Central memory CD4-positive, alpha-beta T cell (primary cell): ENCODE measurements around the gene METAP1.
"Not testable (repeated sequence)": the region's sequence is repeated elsewhere in the genome, so short reads cannot be mapped to it uniquely, and the experiment has no call there.

ENCODE experiments used
- DNase-seq: peaks from one replicate; pipeline ENCODE4 v3.0.0; 2022
- total RNA-seq, 3 experiments: gene quantifications; one replicate each; lab custom pipeline; 2026; lab: John Stamatoyannopoulos, UW

Gene METAP1
- 55.4 to 89.1 (median 67.2) reads per million in 3 experiments for total RNA-seq

DNA sequence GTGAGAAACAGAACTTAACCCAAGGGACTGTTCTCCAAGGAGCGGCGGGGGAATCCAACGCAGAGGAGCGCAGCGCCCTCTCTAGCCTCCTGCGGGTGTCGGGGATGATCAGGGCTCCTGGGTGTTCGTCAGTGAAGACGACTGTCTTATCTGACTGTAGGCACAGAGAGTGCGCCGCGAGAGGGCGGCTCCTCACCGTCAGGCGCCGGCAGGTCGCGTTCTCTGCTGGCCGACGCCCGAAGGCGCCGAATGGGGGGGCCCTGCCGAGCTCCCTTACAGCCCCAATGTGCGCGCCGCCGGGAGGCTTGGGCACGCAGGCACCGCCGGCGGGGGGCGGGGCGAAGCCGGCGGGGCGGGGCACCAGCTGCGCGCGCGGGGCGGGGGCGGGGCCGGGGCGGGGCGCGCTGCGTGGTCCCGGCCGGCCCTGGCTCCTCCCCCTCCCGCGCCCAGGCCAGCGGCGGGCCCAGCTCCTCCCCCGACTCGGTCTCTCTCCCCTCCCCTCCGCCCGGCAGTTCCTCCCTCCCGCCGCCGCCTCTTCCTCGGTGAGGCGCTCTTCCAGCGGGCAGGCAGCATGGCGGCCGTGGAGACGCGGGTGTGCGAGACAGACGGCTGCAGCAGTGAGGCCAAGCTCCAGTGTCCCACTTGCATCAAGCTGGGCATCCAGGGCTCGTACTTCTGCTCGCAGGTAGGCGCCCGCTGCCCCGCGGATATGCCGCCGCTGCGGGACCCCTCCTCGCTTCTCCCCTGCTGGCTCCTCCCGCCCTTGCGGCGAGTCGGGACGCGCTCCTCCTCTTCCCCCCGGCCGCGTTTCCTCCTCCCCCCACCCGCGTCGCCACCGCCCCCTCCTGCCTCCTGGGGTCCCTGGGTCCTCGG lies at the start of gene METAP1:
METAP1 (plus strand) TSS at position 539 of the 873 bp plus-strand sequence; CDS start at position 572, 33 bp downstream.
- DNase-seq: peak; percentile 98

DNA sequence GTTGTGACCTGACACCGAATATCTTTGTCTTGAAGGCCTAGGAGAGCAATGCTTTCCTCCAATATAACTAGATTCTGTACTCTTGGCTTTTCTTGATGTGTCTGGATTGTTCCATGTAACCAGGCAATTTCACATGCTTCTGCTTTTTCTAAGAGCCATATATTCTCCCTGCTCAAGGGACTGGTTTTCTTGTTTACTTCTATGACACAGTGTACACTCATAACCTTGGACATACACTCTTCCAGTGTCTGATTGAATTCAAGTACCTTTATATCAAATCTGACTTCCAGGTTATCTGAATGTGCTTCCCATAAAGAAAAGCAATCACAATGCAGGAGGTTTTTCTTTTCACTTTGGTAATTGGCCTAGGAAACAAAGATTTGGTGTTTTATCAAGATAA lies 49.2 kb upstream of the METAP1 start:
- no peak for DNase-seq

DNA sequence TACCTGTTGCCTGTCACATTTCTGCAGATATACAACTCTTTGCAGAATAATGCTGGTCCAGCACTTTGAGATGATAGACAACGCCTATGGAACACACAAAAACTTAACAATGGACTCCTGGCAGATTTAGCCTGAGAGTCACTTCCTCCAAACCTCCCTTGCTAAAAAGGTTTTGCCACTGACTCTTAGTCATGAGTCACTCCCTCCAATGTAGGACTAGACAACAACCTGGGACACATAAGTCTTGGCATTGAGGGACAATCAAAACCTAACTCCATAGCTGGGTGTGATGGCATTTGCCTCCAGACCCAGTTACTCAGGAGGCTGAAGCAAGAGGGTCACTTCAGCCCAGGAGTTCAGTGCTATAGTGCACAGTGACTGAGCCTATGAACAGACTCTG lies 44.6 kb upstream of the METAP1 start:
- DNase-seq: no peak

DNA sequence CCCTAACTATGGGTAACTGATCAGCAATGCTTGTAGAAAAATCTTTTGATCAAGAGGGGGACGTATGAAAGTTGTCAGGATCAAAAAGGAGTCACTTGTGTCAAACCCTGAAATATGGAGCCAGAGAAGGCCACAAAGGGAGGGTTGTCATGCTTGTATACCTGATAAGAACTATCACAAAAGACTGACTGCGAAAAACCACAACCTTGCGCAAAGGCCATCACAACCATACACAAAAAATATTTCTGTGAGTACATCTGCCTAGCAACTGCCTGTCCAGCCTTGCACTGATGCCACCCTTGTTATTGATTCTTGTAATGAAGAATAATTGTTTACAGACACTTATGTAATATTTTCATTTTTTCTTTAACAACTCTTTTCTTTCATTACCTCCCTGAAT lies 43.8 kb upstream of the METAP1 start:
- no peak for DNase-seq

DNA sequence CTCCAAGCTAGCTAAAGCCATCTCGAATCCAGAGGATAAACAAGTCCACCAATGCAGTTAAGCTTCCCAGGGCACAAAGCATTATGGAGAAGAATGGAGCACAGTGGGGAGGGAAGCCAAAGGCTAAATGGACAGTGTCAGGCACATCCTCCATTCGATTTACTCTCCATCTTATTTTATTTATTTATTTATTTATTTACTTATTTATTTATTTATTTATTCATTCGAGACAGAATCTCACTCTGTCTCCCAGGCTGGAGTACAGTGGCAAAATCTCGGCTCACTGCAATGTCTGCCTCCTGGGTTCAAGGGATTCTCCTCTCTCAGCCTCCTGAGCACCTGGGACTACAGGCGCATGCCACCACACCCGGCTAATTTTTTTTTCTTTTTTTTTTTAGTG lies 40.3 kb upstream of the METAP1 start:
- DNase-seq: no peak

DNA sequence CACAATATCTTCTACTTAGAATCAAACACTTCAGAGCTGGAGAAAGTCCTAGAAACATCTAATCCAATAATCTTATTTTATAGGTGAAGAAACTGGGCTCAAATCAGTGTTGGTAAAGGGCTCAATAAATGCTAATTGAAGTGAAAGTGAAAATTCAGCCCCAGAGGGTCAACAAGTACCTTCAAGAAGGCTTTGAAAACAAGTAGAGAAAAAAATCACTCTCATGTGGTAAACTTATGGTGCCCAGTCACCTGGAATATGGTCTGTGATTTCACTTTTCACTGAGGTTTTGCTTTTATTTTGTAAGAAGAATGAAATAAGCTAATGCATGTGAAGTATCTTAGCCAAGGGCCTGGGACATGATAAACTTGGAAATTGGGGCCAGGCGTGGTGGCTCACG lies 37.5 kb upstream of the METAP1 start:
- DNase-seq: no peak

DNA sequence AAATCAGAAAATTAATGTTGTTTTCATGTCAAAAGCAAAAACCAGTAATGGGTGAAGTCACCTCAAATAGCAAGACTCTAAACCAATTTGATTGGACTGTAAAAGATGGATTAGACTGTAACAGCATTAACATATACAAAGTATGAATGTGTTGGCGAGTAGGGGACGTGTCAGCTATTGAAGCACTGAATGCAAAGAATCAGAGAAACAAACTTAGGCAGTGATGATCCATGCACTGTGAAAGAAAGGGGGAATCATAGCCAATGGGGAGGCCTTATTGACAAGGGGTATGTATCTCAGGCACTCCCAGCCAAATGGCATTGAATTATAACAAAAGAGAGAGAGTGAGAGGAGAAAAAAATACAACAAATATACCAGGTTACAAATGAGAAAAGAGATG lies 36.1 kb upstream of the METAP1 start:
- DNase-seq: no peak

DNA sequence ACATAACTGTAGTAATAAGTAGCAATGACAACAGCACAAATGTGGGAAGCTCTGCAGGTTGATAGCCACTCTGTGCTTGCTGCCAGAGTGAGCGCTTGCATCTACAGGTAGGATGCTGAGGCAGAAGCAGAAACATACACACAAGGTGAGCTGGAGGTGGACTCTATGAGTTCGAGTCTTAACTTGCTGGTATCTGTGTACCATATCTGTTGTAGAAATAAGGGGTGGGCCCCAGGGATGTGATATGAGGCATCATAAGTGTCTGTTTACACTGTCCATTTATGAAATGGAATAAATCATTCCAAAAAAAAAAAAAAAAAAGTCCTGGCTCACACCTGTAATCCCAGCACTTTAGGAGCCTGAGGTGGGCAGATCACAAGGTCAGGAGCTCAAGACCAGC lies 33.8 kb upstream of the METAP1 start:
- no peak for DNase-seq

DNA sequence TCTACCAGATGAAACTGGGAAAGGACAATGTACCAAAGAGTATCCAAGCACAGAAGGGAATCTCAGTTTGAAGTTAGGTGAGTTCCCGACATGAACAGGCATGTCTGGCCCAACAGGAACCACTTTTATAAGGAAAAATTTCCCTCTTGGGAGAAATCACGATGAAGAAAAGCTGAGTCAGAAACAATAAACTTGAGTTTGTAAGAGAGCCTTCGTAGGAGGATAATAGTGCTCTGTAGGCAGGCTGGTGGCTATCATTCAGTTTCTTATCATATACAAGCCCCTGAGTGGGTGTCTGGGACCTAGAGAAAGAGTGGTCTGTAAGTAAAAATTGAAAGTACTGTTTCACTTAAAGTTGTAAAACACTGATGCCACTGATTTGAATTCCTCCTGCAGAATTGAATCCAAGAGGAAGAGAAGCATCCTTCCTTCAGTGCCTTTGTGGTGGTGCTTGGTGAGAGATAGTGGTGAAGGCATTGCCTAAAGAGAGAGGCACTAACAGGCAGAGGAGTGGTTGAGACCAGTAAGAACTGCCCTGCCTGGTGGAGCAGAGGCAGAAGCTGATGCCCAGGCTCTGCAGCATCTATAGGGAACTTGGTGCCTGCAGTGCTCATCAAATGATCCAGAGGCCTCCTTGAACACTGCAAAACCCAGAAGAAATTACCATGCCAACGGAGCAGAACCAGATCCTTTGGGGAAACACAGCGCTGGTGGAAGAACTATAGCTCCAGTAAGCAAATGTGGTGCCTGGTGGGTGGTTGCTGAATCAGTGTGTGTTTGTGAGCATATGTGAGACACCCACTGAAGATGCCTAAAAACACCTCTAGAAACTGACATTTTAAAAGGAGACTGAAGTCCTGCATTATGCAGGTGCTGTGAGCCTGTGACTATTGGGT lies 31.7 kb upstream of the METAP1 start:
- no peak for DNase-seq

DNA sequence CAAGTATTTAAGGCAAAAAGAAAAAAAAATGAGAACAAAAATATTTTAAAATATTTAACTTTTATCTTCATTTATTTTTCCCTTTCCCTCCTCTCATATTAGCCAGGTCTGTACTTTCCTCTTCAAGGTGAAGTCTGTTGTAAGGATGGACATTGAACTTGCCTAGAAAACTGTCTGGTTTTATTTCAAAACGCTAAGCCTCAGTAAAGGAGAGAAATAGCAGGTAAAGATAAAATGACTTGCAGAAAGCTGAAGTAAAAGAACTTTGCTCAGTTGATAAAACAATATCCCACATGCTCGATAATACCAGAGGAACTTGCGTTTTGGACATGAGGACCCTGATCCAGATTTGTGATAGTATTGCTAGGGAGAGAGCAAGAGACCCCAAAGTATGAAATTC lies 28.6 kb upstream of the METAP1 start:
- no peak for DNase-seq

DNA sequence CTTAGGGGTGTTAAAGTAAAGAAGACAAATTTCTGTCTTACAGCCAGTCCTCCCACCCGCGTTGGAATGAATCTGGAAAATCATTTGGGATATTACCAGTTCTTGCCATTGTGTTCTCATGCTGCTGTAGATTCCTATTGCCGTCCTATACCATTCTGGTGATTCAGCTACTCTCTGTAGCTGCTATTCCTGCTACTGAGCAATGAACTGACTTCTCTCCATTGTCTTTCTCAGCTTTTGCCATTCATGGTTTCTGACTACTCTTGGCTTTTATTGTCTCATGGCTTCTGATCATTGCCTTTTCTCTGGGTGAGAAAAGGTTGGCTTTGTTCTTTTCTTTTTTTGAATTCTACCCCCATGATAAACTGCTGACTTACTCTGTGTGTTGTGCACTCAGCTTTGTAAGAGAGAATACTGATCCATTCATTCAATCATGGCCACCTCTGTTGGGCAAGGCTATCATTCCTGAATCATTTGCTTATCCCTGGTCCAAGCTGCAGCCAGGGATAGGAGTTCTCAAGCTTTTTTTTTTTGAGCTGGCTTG lies 27.7 kb upstream of the METAP1 start:
- DNase-seq: no peak

DNA sequence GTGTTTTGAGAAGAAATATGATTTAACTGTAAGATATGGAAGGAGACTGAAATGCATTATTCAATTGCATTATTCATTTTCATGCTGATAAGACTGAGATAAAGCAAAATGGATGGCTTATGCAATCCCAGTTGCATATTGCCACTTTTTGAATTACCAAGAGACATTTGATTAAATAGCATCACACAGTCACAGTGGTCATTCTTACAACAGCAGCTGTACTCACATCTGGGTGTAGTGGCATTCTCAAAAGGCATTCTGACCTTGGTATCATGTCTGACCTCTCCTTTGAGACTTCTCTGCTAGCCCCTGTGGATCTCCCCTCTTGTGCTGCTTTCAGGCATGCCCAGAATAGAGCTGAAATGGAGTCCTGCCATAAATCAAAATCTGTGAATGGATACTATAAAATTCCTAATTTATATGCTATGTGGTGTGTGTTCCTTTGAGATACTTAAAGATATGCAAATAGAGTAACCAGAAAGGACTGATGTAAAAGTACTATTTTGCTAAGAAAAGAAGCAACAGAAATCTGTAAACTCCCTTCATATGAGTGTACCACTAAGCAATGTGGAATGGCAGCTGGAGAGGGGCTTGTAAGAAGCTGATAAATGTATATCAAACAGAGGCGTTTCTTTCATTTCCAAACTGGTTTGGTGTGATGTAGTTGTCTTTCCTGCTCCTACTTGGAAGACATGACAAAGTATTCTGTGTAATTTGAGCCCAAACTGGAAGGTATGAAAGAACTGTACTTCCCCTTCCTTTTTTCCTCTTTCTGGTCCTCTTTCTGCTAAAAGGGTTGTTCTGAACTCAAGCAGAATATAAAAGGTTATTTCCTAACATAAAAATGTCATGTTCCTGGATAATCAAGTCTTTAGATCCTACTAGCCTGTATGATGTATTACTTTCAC lies 25.4 kb upstream of the METAP1 start:
- no peak for DNase-seq

DNA sequence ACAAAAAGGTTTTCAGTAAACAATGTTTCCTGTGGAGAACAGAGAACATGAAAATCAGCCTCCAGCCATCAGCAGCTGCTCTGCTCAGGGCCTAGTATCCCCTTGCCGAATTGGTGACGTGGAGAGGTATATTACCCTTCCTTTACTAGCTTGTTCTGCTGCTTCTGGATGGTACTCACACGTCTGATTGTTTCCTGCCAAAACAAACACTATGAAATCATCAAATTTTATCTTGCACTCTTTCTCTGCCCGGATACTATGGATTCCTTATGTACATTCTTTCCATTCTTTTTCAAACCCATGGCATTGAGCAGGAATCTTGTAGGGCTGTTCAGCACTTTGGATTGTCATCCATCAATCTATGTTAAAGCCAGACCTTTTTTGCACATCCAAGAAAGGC lies 18.8 kb upstream of the METAP1 start:
- no peak for DNase-seq

DNA sequence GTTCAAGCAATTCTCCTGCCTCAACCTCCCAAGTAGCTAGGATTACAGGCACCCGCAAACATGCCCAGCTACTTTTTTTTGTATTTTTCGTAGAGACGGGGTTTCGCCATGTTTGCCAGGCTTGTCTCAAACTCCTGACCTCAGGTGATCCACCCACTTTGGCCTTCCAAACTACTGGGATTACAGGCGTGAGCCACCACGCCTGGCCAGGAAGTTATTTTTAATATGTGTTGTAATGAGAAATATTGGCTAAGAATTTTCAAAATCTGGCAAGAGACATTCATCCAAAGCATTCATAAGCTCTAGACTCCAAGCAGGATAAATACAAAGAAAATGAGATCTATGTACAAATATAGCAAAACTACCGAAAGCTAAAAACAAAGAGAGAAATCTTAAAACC lies 18.0 kb upstream of the METAP1 start:
- DNase-seq: no peak

DNA sequence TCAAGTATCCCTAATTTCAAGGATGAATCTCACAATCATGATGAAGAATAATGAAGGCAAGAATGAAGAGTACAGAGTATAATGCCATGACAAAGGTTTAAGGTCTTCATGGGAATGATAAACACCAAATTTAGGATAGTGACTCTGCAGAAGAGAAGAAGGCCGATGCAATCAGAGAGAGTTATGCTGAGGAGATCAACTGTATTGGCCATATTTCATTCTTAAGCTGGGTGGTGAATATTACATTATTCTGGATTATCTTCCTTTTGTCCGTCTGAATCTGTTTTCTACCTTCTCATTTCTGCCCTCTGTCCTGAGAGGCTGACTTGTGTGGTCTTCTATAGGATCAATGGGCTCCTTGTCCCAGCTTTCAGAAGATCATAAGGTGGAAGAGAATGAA lies 7.8 kb upstream of the METAP1 start:
- DNase-seq: no peak

DNA sequence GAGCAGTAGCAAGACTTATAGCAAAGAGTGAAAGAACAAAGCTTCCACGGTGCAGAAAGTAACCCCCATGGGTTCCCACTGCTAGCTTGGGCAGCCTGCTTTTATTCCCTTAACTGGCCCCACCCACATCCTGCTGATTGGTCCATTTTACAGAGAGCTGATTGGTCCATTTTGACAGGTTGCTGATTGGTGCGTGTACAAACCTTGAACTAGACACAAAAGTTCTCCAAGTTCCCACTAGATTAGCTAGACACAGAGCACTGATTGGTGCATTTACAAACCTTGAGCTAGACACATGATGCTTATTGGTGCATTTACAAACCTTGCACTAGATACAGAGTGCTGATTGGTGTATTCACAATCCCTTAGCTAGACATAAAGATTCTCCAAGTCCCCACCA lies 2.7 kb upstream of the METAP1 start:
- not testable (repeated sequence) for DNase-seq

DNA sequence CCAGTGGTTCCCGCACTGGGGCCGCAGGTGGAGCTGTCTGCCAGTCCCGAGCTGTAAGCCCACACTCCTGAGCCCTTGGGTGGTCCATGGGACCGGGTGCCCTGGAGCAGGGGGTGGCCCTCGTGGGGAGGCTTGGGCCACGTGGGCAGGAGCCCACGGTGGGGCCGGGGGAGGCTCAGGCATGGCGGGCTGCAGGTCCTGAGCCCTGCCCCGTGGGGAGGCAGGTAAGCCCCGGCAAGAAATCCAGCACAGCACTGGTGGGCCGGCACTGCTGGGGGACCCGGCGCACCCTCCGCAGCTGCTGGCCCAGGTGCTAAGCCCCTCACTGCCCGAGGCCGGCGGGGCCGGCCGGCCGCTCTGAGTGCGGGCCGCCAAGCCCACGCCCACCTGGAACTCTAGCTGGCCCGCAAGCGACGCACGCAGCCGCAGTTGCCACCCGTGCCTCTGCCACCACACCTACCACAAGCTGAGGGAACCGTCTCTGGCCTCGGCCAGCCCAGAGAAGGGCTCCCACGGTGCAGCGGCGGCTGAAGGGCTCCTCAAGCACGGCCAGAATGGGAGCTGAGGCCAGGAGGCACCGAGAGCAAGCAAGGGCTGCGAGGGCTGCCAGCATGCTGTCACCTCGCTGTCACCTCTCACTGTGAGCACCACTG lies 2.0 kb upstream of the METAP1 start:
- DNase-seq: no peak

DNA sequence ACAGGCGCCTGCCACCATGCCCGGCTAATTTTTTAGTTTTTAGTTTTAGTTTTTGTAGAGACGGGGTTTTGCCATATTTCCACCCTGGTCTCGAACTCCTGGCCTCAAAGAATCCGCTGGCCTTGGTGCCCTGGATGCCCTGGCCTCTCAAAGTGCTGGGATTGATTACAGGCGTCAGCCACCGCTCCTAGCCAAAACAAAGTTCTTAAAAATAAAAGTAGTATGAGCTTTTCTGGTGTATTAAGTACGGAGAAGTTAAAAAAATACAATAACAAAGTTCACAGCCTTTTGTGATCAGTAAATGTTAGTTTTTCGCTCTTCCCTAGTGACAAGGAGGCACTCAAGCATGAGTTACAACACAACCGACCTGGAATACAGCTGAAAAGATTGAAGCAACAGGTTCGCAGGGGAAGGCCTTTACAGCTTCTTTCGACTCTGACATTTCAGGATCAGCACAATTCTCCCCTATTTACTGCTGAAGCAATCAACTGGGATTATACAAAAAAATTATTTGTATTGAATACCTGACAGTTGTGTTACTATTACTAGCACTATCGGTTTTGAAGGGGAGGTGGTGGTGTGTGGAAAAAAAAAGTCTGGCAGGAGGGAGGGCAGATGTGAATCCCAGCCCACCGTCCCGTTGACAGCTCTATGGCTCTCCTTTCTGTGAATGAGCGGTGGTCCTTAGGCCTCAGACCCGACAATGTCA lies 893 bp upstream of the METAP1 start:
- DNase-seq: peak; percentile 3

DNA sequence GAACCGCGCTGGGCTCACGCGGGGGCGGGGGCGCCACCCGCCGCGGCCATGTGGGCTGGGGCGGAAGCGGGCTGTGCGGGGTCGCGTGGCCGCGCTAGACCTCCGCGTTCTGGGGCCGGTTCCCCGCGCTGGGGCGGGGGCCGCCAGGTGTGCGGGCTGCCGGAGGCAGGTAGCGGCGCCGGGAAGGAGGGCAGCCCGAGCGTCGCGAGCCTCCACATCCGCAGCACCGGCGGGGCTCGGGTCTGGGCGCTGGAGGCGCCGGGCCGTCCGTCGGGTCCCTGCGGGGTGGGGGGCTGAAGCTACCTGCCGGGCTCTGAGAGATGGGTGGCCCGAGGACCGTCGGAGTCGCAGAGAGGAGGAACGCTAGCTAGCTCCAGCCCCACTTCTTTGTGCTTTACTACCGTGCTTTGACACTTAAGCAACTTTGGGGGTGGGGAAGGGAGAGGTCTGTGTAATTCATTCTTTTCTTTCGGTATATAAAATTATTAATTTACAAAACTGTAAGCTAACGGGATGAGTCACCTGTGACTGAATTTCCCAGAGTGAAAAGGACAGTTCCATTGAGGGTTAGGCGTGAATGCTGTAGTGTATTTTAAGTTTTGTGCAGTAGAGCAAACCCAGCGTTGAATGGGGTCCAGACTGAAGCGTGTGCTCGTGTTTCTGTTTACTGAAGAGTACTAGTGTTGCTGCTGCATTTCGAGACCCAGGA lies 689 bp downstream of the METAP1 start:
- DNase-seq: no peak

DNA sequence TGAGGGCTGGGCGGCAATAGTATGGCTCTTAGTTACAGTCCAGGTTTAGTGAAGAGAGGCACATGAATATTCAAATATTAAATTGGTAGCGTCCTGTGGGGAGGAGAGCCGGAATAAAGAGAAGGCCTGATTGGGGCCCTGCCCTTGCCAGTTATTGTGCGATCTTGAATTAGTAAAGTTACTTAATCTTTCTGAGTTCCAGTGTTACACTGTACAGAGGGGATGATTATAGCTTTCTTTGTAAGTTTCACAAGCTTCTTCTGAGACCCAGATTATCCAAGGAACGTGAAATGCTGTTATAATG lies 1.2 kb downstream of the METAP1 start:
- DNase-seq: no peak

DNA sequence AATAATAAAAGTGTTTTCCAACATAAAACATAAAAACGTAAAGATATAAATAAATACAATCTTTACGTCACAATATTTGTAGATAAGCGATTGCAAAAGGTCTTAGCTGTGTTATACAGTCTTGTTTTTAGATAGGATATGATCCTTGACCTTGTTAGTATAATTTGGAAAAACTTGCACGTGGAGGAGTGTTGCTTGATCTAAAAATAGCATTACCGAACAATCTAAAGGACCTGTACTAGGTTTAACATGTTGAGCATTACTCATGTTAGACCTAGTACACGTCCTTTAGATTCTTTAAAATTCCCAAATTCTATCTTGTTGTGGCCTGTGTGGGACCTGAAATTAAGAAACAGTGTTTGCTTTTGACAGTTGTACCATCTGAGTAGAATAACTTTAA lies 1.6 kb downstream of the METAP1 start:
- DNase-seq: no peak
